HEK293 (cell line): Measurements from ENCODE around the gene ANTKMT.

Source experiments
- CTCF ChIA-PET: fragments of 350-600 bp; formaldehyde crosslinking; extraction: SDS; loops from one replicate; lab custom pipeline; 2021; ENCODE audit warnings: antibody characterized with exemption; lab: Yijun Ruan, JAX
- POLR2A ChIA-PET: fragments of 300-600 bp; formaldehyde crosslinking; extraction: SDS; loops from one replicate; lab custom pipeline; 2020; ENCODE audit warnings: antibody characterized with exemption, inconsistent platforms; lab: Yijun Ruan, JAX
- H3K27ac ChIP-seq: fragments of 200-500 bp; sonication (Bioruptor generic); 2 replicates; pipeline ENCODE4 v1.5.1; 2014; ENCODE audit warnings: low read depth, low read length, control low read depth, inconsistent platforms; ENCODE audit errors: extremely low read depth
- H3K36me3 ChIP-seq, 2 experiments: fragments of 200-500 bp in 1 of 2; sonication (Bioruptor generic) in 1 of 2; 1 replicate in 1 of 2; 2 replicates in 1 of 2; pipeline ENCODE4 v1.5.1; 2014 to 2017; ENCODE audit warnings: inconsistent platforms in 2 of 2, low read length in 2 of 2; ENCODE audit not compliant: control insufficient read depth in 2 of 2, insufficient read depth in 1 of 2
- H3K4me1 ChIP-seq: fragments of 200-500 bp; sonication (Bioruptor generic); 2 replicates; pipeline ENCODE4 v1.5.1; 2014; ENCODE audit warnings: mild to moderate bottlenecking, low read length, inconsistent platforms; ENCODE audit not compliant: control insufficient read depth, insufficient read depth
- H3K4me3 ChIP-seq: 2 replicates; pipeline ENCODE4 v1.5.1; 2011; ENCODE audit warnings: low read depth, mild to moderate bottlenecking, control low read depth, low read length, moderate library complexity
- H3K9me3 ChIP-seq: fragments of 200-500 bp; sonication (Bioruptor generic); 2 replicates; pipeline ENCODE4 v1.5.1; 2014; ENCODE audit warnings: low read depth, low read length, inconsistent platforms; ENCODE audit not compliant: control insufficient read depth, insufficient read depth
- BCL11A ChIP-seq: fragments of 450-650 bp; formaldehyde crosslinking; IDR thresholded peaks from 2 replicates; pipeline ENCODE4 v1.5.1; 2016; ENCODE audit warnings: low read depth, missing biosample characterization, missing genetic modification characterization
- EGR2 ChIP-seq: fragments of 450-650 bp; formaldehyde crosslinking; IDR thresholded peaks from 2 replicates; pipeline ENCODE4 v1.5.1; 2016; ENCODE audit warnings: low read depth, missing biosample characterization, missing genetic modification characterization
- GLI2 ChIP-seq: fragments of 450-650 bp; formaldehyde crosslinking; IDR thresholded peaks from 2 replicates; pipeline ENCODE4; 2017; ENCODE audit warnings: missing biosample characterization, missing genetic modification characterization, low read depth, borderline replicate concordance
- KLF16 ChIP-seq: fragments of 450-650 bp; formaldehyde crosslinking; IDR thresholded peaks from 2 replicates; pipeline ENCODE4 v1.5.1; 2017; ENCODE audit warnings: missing biosample characterization, missing genetic modification characterization
- KLF9 ChIP-seq: fragments of 450-650 bp; formaldehyde crosslinking; IDR thresholded peaks from 2 replicates; pipeline ENCODE4 v1.5.1; 2016; ENCODE audit warnings: missing biosample characterization, missing genetic modification characterization, low read depth
- SCRT2 ChIP-seq: fragments of 450-650 bp; formaldehyde crosslinking; IDR thresholded peaks from 2 replicates; pipeline ENCODE4 v1.5.1; 2016; ENCODE audit warnings: missing biosample characterization, missing genetic modification characterization
- WT1 ChIP-seq: fragments of 450-650 bp; formaldehyde crosslinking; IDR thresholded peaks from 2 replicates; pipeline ENCODE4 v1.5.1; 2016; ENCODE audit warnings: missing biosample characterization, missing genetic modification characterization
- ZBTB20 ChIP-seq: fragments of 450-650 bp; formaldehyde crosslinking; IDR thresholded peaks from 2 replicates; pipeline ENCODE4 v1.5.1; 2016; ENCODE audit warnings: missing biosample characterization, missing genetic modification characterization
- ZFP69B ChIP-seq: fragments of 450-650 bp; formaldehyde crosslinking; IDR thresholded peaks from 2 replicates; pipeline ENCODE4 v1.5.1; 2016; ENCODE audit warnings: missing biosample characterization, missing genetic modification characterization
- ZNF202 ChIP-seq: fragments of 450-650 bp; formaldehyde crosslinking; IDR thresholded peaks from 2 replicates; pipeline ENCODE4 v1.5.1; 2016; ENCODE audit warnings: missing biosample characterization, missing genetic modification characterization, borderline replicate concordance
- ZNF266 ChIP-seq: fragments of 450-650 bp; formaldehyde crosslinking; IDR thresholded peaks from 2 replicates; pipeline ENCODE4 v1.5.1; 2016; ENCODE audit warnings: missing biosample characterization, missing genetic modification characterization, low read depth
- ZNF311 ChIP-seq: fragments of 450-650 bp; formaldehyde crosslinking; IDR thresholded peaks from 2 replicates; pipeline ENCODE4 v1.5.1; 2017; ENCODE audit warnings: missing biosample characterization, missing genetic modification characterization, borderline replicate concordance
- ZNF37A ChIP-seq: fragments of 450-650 bp; IDR thresholded peaks from 2 replicates; pipeline ENCODE4 v1.5.1; 2018; ENCODE audit warnings: missing biosample characterization, missing genetic modification characterization
- ZNF391 ChIP-seq: fragments of 450-650 bp; formaldehyde crosslinking; IDR thresholded peaks from 2 replicates; pipeline ENCODE4 v1.5.1; 2016; ENCODE audit warnings: low read depth, missing biosample characterization, missing genetic modification characterization, borderline replicate concordance
- ZNF510 ChIP-seq: fragments of 450-650 bp; formaldehyde crosslinking; IDR thresholded peaks from 2 replicates; pipeline ENCODE4 v1.5.1; 2018; ENCODE audit warnings: mild to moderate bottlenecking, missing genetic modification characterization, missing biosample characterization; ENCODE audit not compliant: insufficient replicate concordance
- ZNF670 ChIP-seq: fragments of 450-650 bp; formaldehyde crosslinking; IDR thresholded peaks from 2 replicates; pipeline ENCODE4 v1.5.1; 2016; ENCODE audit warnings: missing biosample characterization, missing genetic modification characterization, low read depth
- ZNF768 ChIP-seq: fragments of 450-650 bp; formaldehyde crosslinking; IDR thresholded peaks from 2 replicates; pipeline ENCODE4 v1.5.1; 2018; ENCODE audit warnings: missing biosample characterization, mild to moderate bottlenecking, missing genetic modification characterization
- ZNF785 ChIP-seq: fragments of 450-650 bp; formaldehyde crosslinking; IDR thresholded peaks from 2 replicates; pipeline ENCODE4 v1.5.1; 2016; ENCODE audit warnings: missing biosample characterization, missing genetic modification characterization
- TF ChIP-seq, protein P1 (sequence below): fragments of 450-650 bp; formaldehyde crosslinking; IDR thresholded peaks from 2 replicates; pipeline ENCODE4 v1.5.1; 2016; ENCODE audit warnings: missing biosample characterization, missing genetic modification characterization
- TF ChIP-seq, protein P2 (sequence below): fragments of 450-650 bp; formaldehyde crosslinking; IDR thresholded peaks from 2 replicates; pipeline ENCODE4 v1.5.1; 2016; ENCODE audit warnings: missing biosample characterization, missing genetic modification characterization
- TF ChIP-seq, protein P3 (sequence below): fragments of 450-650 bp; formaldehyde crosslinking; optimal IDR thresholded peaks from 2 replicates; pipeline ENCODE3; 2016; ENCODE audit warnings: missing biosample characterization, mild to moderate bottlenecking, missing genetic modification characterization
- TF ChIP-seq, protein P4 (sequence below): fragments of 450-650 bp; formaldehyde crosslinking; IDR thresholded peaks from 2 replicates; pipeline ENCODE4 v1.5.1; 2017; ENCODE audit warnings: missing biosample characterization, missing genetic modification characterization
- TF ChIP-seq, protein P5 (sequence below): fragments of 450-650 bp; IDR thresholded peaks from 2 replicates; pipeline ENCODE4 v1.5.1; 2018; ENCODE audit warnings: missing biosample characterization, missing genetic modification characterization
- TF ChIP-seq, protein P6 (sequence below): fragments of 450-650 bp; formaldehyde crosslinking; IDR thresholded peaks from 2 replicates; pipeline ENCODE4 v1.5.1; 2016; ENCODE audit warnings: missing biosample characterization, missing genetic modification characterization

ANTKMT gene

DNA sequence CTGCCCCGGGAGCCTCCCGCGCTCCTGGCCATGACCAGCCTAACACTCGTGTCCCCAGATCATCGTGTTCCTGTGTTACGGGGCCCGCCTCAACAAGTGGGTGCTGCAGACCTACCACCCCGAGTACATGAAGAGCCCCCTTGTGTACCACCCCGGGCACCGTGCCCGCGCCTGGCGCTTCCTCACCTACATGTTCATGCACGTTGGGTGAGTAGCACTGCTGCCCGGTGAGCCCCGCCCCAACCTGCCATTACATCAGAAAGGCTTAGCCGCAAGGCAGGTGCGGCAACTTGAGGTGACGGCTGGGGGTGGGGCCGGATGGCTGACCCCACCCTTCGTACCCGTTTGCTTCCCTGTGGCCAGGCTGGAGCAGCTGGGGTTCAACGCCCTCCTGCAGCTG lies 44.0 kb upstream of the ANTKMT start:
- CTCF ChIA-PET, result interaction anchor here (1.1 kb wide), 1 partner anchor 10 kb away, joined by 6 read pairs; no protein-coding TSS in a partner anchor
- POLR2A ChIA-PET, result interaction anchor here (2.5 to 2.6 kb wide), 2 partner anchors 9 to 12 kb away, joined by 10 read pairs; partner anchors contain the start of genes RHOT2 and WDR24
- TF ChIP-seq ZNF768 (tag by site-specific recombination) (no peak), KLF16 (tag by site-specific recombination) (no peak), ZBTB20 (tag by site-specific recombination) (no peak), GLI2 (tag by site-specific recombination) (no peak), ZNF391 (tag by site-specific recombination) (no peak), WT1 (tag by site-specific recombination) (no peak), BCL11A (tag by site-specific recombination) (no peak), ZNF670 (no peak), ZNF510 (no peak), ZNF37A (tag by site-specific recombination) (no peak), KLF9 (tag by site-specific recombination) (no peak), ZFP69B (tag by site-specific recombination) (peak; percentile 46; the same call in 1 of the 2 replicates), ZNF311 (tag by site-specific recombination) (no peak), EGR2 (no peak), ZNF785 (tag by site-specific recombination) (no peak), ZNF266 (tag by site-specific recombination) (no peak), SCRT2 (tag by site-specific recombination) (peak; percentile 88), ZNF202 (tag by site-specific recombination) (no peak)
- TF ChIP-seq, protein P1, sequence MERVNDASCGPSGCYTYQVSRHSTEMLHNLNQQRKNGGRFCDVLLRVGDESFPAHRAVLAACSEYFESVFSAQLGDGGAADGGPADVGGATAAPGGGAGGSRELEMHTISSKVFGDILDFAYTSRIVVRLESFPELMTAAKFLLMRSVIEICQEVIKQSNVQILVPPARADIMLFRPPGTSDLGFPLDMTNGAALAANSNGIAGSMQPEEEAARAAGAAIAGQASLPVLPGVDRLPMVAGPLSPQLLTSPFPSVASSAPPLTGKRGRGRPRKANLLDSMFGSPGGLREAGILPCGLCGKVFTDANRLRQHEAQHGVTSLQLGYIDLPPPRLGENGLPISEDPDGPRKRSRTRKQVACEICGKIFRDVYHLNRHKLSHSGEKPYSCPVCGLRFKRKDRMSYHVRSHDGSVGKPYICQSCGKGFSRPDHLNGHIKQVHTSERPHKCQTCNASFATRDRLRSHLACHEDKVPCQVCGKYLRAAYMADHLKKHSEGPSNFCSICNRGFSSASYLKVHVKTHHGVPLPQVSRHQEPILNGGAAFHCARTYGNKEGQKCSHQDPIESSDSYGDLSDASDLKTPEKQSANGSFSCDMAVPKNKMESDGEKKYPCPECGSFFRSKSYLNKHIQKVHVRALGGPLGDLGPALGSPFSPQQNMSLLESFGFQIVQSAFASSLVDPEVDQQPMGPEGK (tag by site-specific recombination), result 0 out of 2 replicates have a peak, but pooled peaks have one; percentile 31
- TF ChIP-seq, protein P2, sequence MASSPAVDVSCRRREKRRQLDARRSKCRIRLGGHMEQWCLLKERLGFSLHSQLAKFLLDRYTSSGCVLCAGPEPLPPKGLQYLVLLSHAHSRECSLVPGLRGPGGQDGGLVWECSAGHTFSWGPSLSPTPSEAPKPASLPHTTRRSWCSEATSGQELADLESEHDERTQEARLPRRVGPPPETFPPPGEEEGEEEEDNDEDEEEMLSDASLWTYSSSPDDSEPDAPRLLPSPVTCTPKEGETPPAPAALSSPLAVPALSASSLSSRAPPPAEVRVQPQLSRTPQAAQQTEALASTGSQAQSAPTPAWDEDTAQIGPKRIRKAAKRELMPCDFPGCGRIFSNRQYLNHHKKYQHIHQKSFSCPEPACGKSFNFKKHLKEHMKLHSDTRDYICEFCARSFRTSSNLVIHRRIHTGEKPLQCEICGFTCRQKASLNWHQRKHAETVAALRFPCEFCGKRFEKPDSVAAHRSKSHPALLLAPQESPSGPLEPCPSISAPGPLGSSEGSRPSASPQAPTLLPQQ, result peak; percentile 51; the same call in 1 of the 2 replicates
- TF ChIP-seq, protein P3, sequence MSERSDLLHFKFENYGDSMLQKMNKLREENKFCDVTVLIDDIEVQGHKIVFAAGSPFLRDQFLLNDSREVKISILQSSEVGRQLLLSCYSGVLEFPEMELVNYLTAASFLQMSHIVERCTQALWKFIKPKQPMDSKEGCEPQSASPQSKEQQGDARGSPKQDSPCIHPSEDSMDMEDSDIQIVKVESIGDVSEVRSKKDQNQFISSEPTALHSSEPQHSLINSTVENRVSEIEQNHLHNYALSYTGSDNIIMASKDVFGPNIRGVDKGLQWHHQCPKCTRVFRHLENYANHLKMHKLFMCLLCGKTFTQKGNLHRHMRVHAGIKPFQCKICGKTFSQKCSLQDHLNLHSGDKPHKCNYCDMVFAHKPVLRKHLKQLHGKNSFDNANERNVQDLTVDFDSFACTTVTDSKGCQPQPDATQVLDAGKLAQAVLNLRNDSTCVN (tag by site-specific recombination), result no peak
- TF ChIP-seq, protein P4, sequence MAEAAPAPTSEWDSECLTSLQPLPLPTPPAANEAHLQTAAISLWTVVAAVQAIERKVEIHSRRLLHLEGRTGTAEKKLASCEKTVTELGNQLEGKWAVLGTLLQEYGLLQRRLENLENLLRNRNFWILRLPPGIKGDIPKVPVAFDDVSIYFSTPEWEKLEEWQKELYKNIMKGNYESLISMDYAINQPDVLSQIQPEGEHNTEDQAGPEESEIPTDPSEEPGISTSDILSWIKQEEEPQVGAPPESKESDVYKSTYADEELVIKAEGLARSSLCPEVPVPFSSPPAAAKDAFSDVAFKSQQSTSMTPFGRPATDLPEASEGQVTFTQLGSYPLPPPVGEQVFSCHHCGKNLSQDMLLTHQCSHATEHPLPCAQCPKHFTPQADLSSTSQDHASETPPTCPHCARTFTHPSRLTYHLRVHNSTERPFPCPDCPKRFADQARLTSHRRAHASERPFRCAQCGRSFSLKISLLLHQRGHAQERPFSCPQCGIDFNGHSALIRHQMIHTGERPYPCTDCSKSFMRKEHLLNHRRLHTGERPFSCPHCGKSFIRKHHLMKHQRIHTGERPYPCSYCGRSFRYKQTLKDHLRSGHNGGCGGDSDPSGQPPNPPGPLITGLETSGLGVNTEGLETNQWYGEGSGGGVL (tag by site-specific recombination), result no peak
- TF ChIP-seq, protein P5, sequence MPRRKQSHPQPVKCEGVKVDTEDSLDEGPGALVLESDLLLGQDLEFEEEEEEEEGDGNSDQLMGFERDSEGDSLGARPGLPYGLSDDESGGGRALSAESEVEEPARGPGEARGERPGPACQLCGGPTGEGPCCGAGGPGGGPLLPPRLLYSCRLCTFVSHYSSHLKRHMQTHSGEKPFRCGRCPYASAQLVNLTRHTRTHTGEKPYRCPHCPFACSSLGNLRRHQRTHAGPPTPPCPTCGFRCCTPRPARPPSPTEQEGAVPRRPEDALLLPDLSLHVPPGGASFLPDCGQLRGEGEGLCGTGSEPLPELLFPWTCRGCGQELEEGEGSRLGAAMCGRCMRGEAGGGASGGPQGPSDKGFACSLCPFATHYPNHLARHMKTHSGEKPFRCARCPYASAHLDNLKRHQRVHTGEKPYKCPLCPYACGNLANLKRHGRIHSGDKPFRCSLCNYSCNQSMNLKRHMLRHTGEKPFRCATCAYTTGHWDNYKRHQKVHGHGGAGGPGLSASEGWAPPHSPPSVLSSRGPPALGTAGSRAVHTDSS (tag by site-specific recombination), result no peak
- TF ChIP-seq, protein P6, sequence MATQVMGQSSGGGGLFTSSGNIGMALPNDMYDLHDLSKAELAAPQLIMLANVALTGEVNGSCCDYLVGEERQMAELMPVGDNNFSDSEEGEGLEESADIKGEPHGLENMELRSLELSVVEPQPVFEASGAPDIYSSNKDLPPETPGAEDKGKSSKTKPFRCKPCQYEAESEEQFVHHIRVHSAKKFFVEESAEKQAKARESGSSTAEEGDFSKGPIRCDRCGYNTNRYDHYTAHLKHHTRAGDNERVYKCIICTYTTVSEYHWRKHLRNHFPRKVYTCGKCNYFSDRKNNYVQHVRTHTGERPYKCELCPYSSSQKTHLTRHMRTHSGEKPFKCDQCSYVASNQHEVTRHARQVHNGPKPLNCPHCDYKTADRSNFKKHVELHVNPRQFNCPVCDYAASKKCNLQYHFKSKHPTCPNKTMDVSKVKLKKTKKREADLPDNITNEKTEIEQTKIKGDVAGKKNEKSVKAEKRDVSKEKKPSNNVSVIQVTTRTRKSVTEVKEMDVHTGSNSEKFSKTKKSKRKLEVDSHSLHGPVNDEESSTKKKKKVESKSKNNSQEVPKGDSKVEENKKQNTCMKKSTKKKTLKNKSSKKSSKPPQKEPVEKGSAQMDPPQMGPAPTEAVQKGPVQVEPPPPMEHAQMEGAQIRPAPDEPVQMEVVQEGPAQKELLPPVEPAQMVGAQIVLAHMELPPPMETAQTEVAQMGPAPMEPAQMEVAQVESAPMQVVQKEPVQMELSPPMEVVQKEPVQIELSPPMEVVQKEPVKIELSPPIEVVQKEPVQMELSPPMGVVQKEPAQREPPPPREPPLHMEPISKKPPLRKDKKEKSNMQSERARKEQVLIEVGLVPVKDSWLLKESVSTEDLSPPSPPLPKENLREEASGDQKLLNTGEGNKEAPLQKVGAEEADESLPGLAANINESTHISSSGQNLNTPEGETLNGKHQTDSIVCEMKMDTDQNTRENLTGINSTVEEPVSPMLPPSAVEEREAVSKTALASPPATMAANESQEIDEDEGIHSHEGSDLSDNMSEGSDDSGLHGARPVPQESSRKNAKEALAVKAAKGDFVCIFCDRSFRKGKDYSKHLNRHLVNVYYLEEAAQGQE (tag by site-specific recombination), result no peak

More for the DNA sequence above, 44.0 kb upstream of the ANTKMT start:
- Histone ChIP-seq H3K36me3 (peaks cover 0 to 44% of the 10 kb centered on the region in 2 experiments; a peak in 1 of 3 replicates), H3K27ac (no peak overlapping the region), H3K9me3 (no peaks in the 10 kb centered on the region), H3K4me3 (no peak overlapping the region), H3K4me1 (peaks cover 10% of the 10 kb centered on the region; the same call in 1 of the 2 replicates)
